DND-41 (cell line): ENCODE measurements around the gene RASGRF2.

Experiments
- ATAC-seq: fragments of 200-7000 bp; cut with Tn5 transposase; 3 replicates; pipeline ENCODE4 v1.9.1; 2021; ENCODE audit warnings: low read depth; ENCODE audit not compliant: insufficient read depth
- DNase-seq: peaks from one replicate; pipeline ENCODE4 v3.0.0-alpha.2; 2020
- H2AFZ ChIP-seq: 2 replicates; pipeline ENCODE4 v1.6.0; 2012; ENCODE audit warnings: low read depth, low read length
- H3K27ac ChIP-seq: 2 replicates; pipeline ENCODE4 v1.5.1; 2012; ENCODE audit warnings: low read length, inconsistent platforms
- H3K27me3 ChIP-seq: fragments of 200-600 bp; sonication (generic); 2 replicates; pipeline ENCODE4 v1.6.0; 2012; ENCODE audit warnings: low read length, mild to moderate bottlenecking, inconsistent platforms; ENCODE audit not compliant: insufficient read depth, poor library complexity
- H3K36me3 ChIP-seq: 2 replicates; pipeline ENCODE4 v1.5.1; 2012; ENCODE audit warnings: low read length, inconsistent platforms; ENCODE audit not compliant: insufficient read depth
- H3K4me1 ChIP-seq: 2 replicates; pipeline ENCODE4 v1.5.1; 2012; ENCODE audit warnings: mild to moderate bottlenecking, low read length; ENCODE audit not compliant: insufficient read depth
- H3K4me2 ChIP-seq: 2 replicates; pipeline ENCODE4 v1.6.0; 2012; ENCODE audit warnings: mild to moderate bottlenecking, moderate library complexity, low read length, inconsistent platforms; ENCODE audit not compliant: insufficient read depth
- H3K4me3 ChIP-seq, 2 experiments: fragments of 200-600 bp in 1 of 2; shearing (Covaris generic) in 1 of 2; 2 replicates each; pipeline ENCODE4 v1.5.1; 2012 to 2016; ENCODE audit warnings: inconsistent platforms in 2 of 2, low read length in 2 of 2, mild to moderate bottlenecking in 2 of 2, low read depth in 1 of 2, moderate library complexity in 1 of 2
- H3K79me2 ChIP-seq: 2 replicates; pipeline ENCODE4 v1.6.0; 2012; ENCODE audit warnings: low read length, inconsistent platforms; ENCODE audit not compliant: insufficient read depth
- H3K9ac ChIP-seq: 2 replicates; pipeline ENCODE4 v1.6.0; 2012; ENCODE audit warnings: low read depth, mild to moderate bottlenecking, inconsistent platforms, low read length, moderate library complexity
- H3K9me3 ChIP-seq: 2 replicates; pipeline ENCODE4 v1.5.1; 2012; ENCODE audit warnings: low read length, moderate library complexity, mild to moderate bottlenecking, inconsistent platforms; ENCODE audit not compliant: insufficient read depth, severe bottlenecking
- H4K20me1 ChIP-seq: 2 replicates; pipeline ENCODE4 v1.6.0; 2012; ENCODE audit warnings: low read length; ENCODE audit not compliant: insufficient read depth
- EZH2 ChIP-seq: IDR thresholded peaks from 3 replicates; pipeline ENCODE4 v1.6.1; 2012; ENCODE audit warnings: borderline replicate concordance, low read depth, mild to moderate bottlenecking, moderate library complexity, low read length, inconsistent platforms; ENCODE audit not compliant: severe bottlenecking
- TF ChIP-seq, protein P1 (sequence below): IDR thresholded peaks from 2 replicates; pipeline ENCODE4 v1.5.1; 2012; ENCODE audit warnings: borderline replicate concordance, low read length, moderate library complexity, mild to moderate bottlenecking; ENCODE audit not compliant: poor library complexity, severe bottlenecking; ENCODE audit errors: extremely low read depth

The RASGRF2 gene

GRCh38 chr5:80963521-80963895 lies 3.3 kb downstream of the RASGRF2 start:
- Histone ChIP-seq H3K4me2 (no peak overlapping the region), H3K27me3 (no peaks in the 10 kb centered on the region), H3K4me1 (peaks cover 14% of the 10 kb centered on the region), H2AFZ (no peak overlapping the region), H3K9me3 (peaks cover 5% of the 10 kb centered on the region), H3K9ac (no peak overlapping the region), H3K27ac (no peak overlapping the region), H3K36me3 (no peaks in the 10 kb centered on the region), H4K20me1 (no peaks in the 10 kb centered on the region), H3K79me2 (no peaks in the 10 kb centered on the region), H3K4me3 (no peak overlapping the region)
- TF ChIP-seq EZH2, result no peak
- TF ChIP-seq, protein P1, sequence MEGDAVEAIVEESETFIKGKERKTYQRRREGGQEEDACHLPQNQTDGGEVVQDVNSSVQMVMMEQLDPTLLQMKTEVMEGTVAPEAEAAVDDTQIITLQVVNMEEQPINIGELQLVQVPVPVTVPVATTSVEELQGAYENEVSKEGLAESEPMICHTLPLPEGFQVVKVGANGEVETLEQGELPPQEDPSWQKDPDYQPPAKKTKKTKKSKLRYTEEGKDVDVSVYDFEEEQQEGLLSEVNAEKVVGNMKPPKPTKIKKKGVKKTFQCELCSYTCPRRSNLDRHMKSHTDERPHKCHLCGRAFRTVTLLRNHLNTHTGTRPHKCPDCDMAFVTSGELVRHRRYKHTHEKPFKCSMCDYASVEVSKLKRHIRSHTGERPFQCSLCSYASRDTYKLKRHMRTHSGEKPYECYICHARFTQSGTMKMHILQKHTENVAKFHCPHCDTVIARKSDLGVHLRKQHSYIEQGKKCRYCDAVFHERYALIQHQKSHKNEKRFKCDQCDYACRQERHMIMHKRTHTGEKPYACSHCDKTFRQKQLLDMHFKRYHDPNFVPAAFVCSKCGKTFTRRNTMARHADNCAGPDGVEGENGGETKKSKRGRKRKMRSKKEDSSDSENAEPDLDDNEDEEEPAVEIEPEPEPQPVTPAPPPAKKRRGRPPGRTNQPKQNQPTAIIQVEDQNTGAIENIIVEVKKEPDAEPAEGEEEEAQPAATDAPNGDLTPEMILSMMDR, result no peak
- no peak for ATAC-seq
- no peak for DNase-seq

GRCh38 chr5:80963966-80964481 lies 3.9 kb downstream of the RASGRF2 start:
- H3K4me3 ChIP-seq, result no peak overlapping the region
- TF ChIP-seq, protein P1, result no peak
- no peak for TF ChIP-seq EZH2
- H3K4me2 ChIP-seq, result no peak overlapping the region
- no peaks in the 10 kb centered on the region for H4K20me1 ChIP-seq
- H3K79me2 ChIP-seq, result no peaks in the 10 kb centered on the region
- H3K9ac ChIP-seq, result no peak overlapping the region
- no peak overlapping the region for H3K27ac ChIP-seq
- H3K27me3 ChIP-seq, result no peaks in the 10 kb centered on the region
- H3K9me3 ChIP-seq, result peaks cover 5% of the 10 kb centered on the region
- H3K4me1 ChIP-seq, result peaks cover 9% of the 10 kb centered on the region
- DNase-seq (no peak), ATAC-seq (no peak)
- H3K36me3 ChIP-seq, result no peaks in the 10 kb centered on the region
- H2AFZ ChIP-seq, result no peak overlapping the region

DNA sequence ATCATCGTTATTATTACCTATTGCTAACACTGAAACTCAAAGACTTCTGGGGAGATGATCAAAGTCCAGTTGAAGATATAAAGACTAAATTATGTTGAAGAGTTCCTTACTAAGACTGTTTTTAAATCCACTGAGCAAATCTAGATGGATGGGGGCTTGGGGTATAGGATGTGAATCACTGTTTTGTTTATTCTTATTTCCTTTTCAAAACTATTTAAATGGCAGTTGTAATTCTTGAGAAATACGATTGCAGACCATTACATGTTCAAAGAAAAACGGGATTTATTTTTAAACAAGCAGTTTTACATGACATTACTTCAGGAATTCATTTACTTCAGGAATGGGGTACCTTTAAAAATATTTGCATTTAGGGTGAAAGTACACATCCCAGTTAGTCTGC lies 4.3 kb downstream of the RASGRF2 start:
- no peak for DNase-seq
- Histone ChIP-seq H3K4me3 (no peak overlapping the region), H2AFZ (no peak overlapping the region)

DNA sequence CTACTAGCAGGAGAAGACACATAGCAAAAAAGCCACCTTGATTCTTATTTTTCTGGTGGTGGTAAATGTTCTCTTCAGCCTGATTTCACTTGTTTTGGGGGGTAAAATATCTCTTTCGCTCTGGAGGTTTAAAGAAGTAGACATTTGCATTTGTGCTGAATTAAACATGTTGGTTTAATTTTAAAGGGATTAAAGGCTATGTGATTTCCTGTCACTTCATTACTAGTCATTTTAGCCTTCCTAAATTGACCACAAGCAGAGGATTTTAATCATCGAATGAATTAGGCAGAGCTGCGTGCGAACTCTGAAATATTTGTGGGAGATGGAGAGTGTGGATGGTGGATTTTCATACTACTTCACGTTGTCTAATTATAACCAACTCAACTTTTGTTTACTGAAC lies 4.8 kb downstream of the RASGRF2 start:
- no peak overlapping the region for H3K9ac ChIP-seq
- H3K9me3 ChIP-seq, result peaks cover 5% of the 10 kb centered on the region
- no peaks in the 10 kb centered on the region for H3K36me3 ChIP-seq
- TF ChIP-seq EZH2, result no peak
- TF ChIP-seq, protein P1, result no peak
- no peak overlapping the region for H3K27ac ChIP-seq
- no peak overlapping the region for H3K4me3 ChIP-seq
- DNase-seq (no peak), ATAC-seq (no peak)
- no peaks in the 10 kb centered on the region for H3K27me3 ChIP-seq
- H3K79me2 ChIP-seq, result no peaks in the 10 kb centered on the region
- no peak overlapping the region for H3K4me2 ChIP-seq
- no peak overlapping the region for H2AFZ ChIP-seq
- H3K4me1 ChIP-seq, result no peaks in the 10 kb centered on the region; the same call in 1 of the 2 replicates
- H4K20me1 ChIP-seq, result no peaks in the 10 kb centered on the region

More for the DNA sequence above, 4.3 kb downstream of the RASGRF2 start:
- no peak for TF ChIP-seq EZH2
- Histone ChIP-seq H3K9ac (no peak overlapping the region), H3K36me3 (no peaks in the 10 kb centered on the region), H3K27ac (no peak overlapping the region), H3K79me2 (no peaks in the 10 kb centered on the region), H3K4me1 (peaks cover 4% of the 10 kb centered on the region), H3K27me3 (no peaks in the 10 kb centered on the region), H3K4me2 (no peak overlapping the region), H3K9me3 (peaks cover 5% of the 10 kb centered on the region), H4K20me1 (no peaks in the 10 kb centered on the region)
- no peak for ATAC-seq
